Kidney (tissue), 14 donors: ENCODE results near the gene FNDC7. TPM values are rescaled to one million over a fixed set of nuclear protein-coding genes. Genes with fewer than 3 reads are reported as not detected.

ENCODE experiments used
- DNase-seq, 5 donors: peaks; one replicate each; pipeline ENCODE4 v3.0.0-alpha.2; 2013 to 2020
- FAIRE-seq: peaks from 2 replicates; lab custom pipeline; 2012; peaks lifted over from hg19 to GRCh38; lab: Jason Lieb, UNC
- H3K27ac ChIP-seq, 2 donors: one replicate each; pipeline ENCODE4 v1.7.0; 2013; ENCODE audit warnings: low read depth in 2 of 2, low read length in 2 of 2, inconsistent platforms in 1 of 2
- H3K27me3 ChIP-seq: one replicate; pipeline ENCODE4 v1.7.1; 2013; ENCODE audit warnings: low read length, inconsistent platforms; ENCODE audit not compliant: control insufficient read depth, insufficient read depth
- H3K36me3 ChIP-seq, 3 donors: one replicate each; pipeline versions ENCODE4 v1.7.0 to v1.7.1; 2013; ENCODE audit warnings: low read length in 3 of 3, control low read depth in 1 of 3, inconsistent platforms in 1 of 3; ENCODE audit not compliant: insufficient read depth in 3 of 3, control insufficient read depth in 2 of 3
- H3K4me1 ChIP-seq, 3 donors: one replicate each; pipeline versions ENCODE4 v1.7.0 to v1.7.1; 2013; ENCODE audit warnings: low read length in 3 of 3, inconsistent platforms in 1 of 3, low read depth in 1 of 3; ENCODE audit not compliant: control insufficient read depth in 2 of 3, insufficient read depth in 2 of 3
- H3K4me3 ChIP-seq, 3 donors: one replicate each; pipeline versions ENCODE4 v1.7.0 to v1.8.1; 2013; ENCODE audit warnings: low read length in 3 of 3, control low read depth in 1 of 3, inconsistent platforms in 1 of 3
- H3K9ac ChIP-seq, 3 donors: one replicate each; pipeline versions ENCODE4 v1.7.0 to v1.7.1; 2013; ENCODE audit warnings: low read length in 3 of 3, control low read depth in 1 of 3, inconsistent platforms in 1 of 3
- H3K9me3 ChIP-seq, 3 donors: one replicate each; pipeline versions ENCODE4 v1.7.0 to v1.7.1; 2013; ENCODE audit warnings: low read length in 3 of 3, control low read depth in 1 of 3, inconsistent platforms in 1 of 3; ENCODE audit not compliant: control insufficient read depth in 2 of 3, insufficient read depth in 1 of 3
- CTCF ChIP-seq: IDR thresholded peaks from 3 replicates; pipeline ENCODE4 v1.5.1; 2012; ENCODE audit warnings: mild to moderate bottlenecking, moderate library complexity, borderline replicate concordance; ENCODE audit not compliant: insufficient read depth; ENCODE audit errors: extremely low read depth
- intact Hi-C: fragments of 100-400 bp; cut with DNase I; formaldehyde crosslinking; loops from one replicate; pipeline ENCODE4 v1.11.1; 2022
- polyA plus RNA-seq: library from polyadenylated mRNA; stranded (reverse); fragments of 350-450 nt; fragmentation: Illumina TruSeq; extraction: RNeasy Lipid Tissue Mini Kit (QIAGEN cat#74804); gene quantifications from one replicate; pipeline ENCODE4 v1.2.3, GENCODE V29; 2014; ENCODE audit warnings: low read depth, low replicate concordance; ENCODE audit not compliant: insufficient read depth
- total RNA-seq: library from RNA; stranded (reverse); fragmentation: NEBNext Ultra II Directional; extraction: Animal tissue kit (Norgen Biotek cat#: 25700); gene quantifications from one replicate; pipeline ENCODE4 v1.2.1, GENCODE V29; 2021
- donor health status: control.
- donor health status: control.
- donor health status: control.
- donor health status: control.
- donor health status: control.
- donor health status: DM: yes; HTN: yes; CAD: no.
- donor health status: Normal renal cell carcinoma (clear cell type).

Gene FNDC7
- total and polyA plus RNA-seq, 2 donors from 2014 or later = not detected

- intact Hi-C loops = no loop called here
- H3K36me3 ChIP-seq = no peaks in the 10 kb centered on the region
- FAIRE-seq = no peak
- no peak overlapping the region for H3K9ac ChIP-seq
- no peak for DNase-seq
- H3K27me3 ChIP-seq = no peaks in the 10 kb centered on the region
- no peaks in the 10 kb centered on the region for H3K4me1 ChIP-seq
- H3K4me3 ChIP-seq = no peak overlapping the region
- TF ChIP-seq CTCF = no peak
- no peaks in the 10 kb centered on the region for H3K9me3 ChIP-seq
- no peak overlapping the region for H3K27ac ChIP-seq
Measured at GRCh38 chr1:108717774-108718316, 5.1 kb downstream of the FNDC7 start.

- intact Hi-C loops = no loop called here
- FAIRE-seq (no peak), DNase-seq (no peak)
- H3K27me3 ChIP-seq = no peaks in the 10 kb centered on the region
- H3K4me3 ChIP-seq = no peak overlapping the region
- H3K9ac ChIP-seq = no peak overlapping the region
- no peaks in the 10 kb centered on the region for H3K4me1 ChIP-seq
- H3K36me3 ChIP-seq = no peaks in the 10 kb centered on the region
- TF ChIP-seq CTCF = no peak
- H3K9me3 ChIP-seq = no peaks in the 10 kb centered on the region
- no peak overlapping the region for H3K27ac ChIP-seq
Measured at GRCh38 chr1:108718927-108719655, 6.4 kb downstream of the FNDC7 start.

- Histone ChIP-seq H3K4me1 (no peaks in the 10 kb centered on the region), H3K9ac (no peak overlapping the region), H3K36me3 (no peaks in the 10 kb centered on the region), H3K27me3 (no peaks in the 10 kb centered on the region), H3K4me3 (no peak overlapping the region), H3K27ac (no peak overlapping the region), H3K9me3 (no peaks in the 10 kb centered on the region)
- DNase-seq (no peak), FAIRE-seq (no peak)
- no peak for TF ChIP-seq CTCF
- intact Hi-C loops = no loop called here
Measured at GRCh38 chr1:108719656-108720435, 7.1 kb downstream of the FNDC7 start.
